AG10803 (cell line): ENCODE results near the gene PSMD5.
A peak's percentile ranks its signal among the peaks of the same experiment; 100 is the strongest.

ENCODE experiments used
- DNase-seq: peaks from one replicate; pipeline ENCODE4 v3.0.0; 2010; ENCODE audit warnings: low read depth
- H3K4me3 ChIP-seq: 2 replicates; pipeline ENCODE4 v1.5.1; 2011; ENCODE audit warnings: mild to moderate bottlenecking, low read length, control low read depth
- TF ChIP-seq, protein P1 (sequence below): conservative IDR thresholded peaks from 2 replicates; pipeline ENCODE4 v1.5.1; 2011; ENCODE audit warnings: mild to moderate bottlenecking, low read length, control low read depth, inconsistent platforms

PSMD5 gene

DNA sequence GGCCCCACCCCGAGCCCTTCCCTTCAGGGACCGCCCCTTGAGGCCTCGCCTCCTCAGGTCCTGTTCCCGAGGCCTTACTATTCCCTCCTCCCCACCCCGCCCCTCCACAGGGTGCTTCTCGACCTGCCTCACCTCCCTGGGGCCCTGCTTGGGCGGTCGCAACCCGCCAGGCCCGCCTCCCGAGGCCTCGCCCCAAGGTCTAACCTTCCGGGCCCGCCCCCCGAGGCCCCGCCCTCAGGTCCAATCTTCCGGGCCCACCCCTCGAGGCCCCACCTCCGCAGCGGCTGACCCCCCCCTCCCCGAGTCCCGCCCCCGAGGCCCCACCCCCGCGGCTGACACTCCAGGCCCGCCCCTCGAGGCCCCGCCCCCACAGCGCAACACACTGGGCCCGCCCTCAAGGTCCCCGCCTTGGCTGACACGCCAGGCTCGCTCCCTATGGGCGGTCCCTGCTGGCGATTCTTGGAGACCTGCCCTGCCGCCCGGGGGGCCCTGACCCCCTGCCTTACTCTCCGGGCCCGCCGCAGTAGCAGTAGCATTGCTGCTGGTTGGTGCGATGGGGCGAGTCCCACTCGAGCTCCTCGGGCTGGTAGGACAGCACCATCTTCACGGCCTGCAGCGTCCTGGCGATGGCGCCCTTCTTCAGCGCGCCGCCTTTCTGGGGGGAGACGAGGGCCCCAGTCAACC, 26.1 kb upstream of the PSMD5 start:
- peak overlapping the region; percentile 74 for H3K4me3 ChIP-seq
- DNase-seq, result peak; percentile 94
- TF ChIP-seq, protein P1, sequence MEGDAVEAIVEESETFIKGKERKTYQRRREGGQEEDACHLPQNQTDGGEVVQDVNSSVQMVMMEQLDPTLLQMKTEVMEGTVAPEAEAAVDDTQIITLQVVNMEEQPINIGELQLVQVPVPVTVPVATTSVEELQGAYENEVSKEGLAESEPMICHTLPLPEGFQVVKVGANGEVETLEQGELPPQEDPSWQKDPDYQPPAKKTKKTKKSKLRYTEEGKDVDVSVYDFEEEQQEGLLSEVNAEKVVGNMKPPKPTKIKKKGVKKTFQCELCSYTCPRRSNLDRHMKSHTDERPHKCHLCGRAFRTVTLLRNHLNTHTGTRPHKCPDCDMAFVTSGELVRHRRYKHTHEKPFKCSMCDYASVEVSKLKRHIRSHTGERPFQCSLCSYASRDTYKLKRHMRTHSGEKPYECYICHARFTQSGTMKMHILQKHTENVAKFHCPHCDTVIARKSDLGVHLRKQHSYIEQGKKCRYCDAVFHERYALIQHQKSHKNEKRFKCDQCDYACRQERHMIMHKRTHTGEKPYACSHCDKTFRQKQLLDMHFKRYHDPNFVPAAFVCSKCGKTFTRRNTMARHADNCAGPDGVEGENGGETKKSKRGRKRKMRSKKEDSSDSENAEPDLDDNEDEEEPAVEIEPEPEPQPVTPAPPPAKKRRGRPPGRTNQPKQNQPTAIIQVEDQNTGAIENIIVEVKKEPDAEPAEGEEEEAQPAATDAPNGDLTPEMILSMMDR, result peak; percentile 52

DNA sequence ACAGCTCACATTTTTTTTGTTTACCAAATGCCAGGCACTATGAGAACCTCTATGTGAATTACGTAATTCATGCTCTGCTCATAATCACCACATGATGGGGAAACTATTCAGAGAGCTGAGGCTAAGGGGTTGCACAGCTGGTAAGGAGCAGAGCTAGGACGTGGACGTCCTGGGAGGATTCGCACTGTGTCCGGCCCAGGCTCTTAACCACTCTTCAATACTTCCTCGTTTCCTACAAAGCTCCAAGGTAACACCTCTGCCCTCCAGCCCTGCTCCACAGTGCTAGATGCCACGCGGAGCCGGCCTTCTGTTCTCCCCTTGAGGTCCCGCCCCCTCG, 25.6 kb upstream of the PSMD5 start:
- DNase-seq, result peak; percentile 87
- TF ChIP-seq, protein P1, result peak; percentile 22; the same call in 1 of the 2 replicates
- H3K4me3 ChIP-seq, result peak overlapping the region; percentile 65

DNA sequence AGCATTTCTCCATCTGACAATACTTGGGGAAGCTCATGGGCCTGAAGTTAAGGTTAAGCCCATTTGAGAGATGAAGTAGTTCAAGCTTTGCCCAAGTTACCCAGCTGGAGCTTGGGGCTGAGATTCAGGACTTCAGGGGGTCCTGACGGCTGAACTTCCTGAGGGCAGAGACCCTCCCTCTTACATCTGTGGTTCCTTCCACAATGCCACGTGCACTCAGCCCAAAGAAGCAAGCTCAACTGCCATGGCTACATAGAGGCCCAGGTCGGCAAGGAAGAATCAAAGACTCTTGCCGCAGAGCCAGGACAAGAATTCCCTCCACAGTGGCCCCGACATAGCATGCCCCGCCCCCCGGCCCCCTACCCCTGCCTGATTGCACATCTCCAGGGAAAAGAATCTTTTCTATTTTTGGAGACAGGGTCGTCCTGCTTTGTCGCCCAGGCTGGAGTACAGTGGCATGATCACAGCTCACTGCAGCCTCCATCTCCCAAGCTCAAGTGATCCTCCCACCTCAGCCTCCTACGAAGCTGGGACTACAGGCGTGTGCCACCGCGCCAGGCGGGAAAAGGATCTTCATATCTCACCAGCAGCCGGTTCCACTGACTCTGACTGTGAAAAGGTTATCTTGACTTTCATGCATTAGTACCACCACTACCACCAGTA, 25.1 kb upstream of the PSMD5 start:
- TF ChIP-seq, protein P1, result no peak
- H3K4me3 ChIP-seq, result peak overlapping the region; percentile 65

DNA sequence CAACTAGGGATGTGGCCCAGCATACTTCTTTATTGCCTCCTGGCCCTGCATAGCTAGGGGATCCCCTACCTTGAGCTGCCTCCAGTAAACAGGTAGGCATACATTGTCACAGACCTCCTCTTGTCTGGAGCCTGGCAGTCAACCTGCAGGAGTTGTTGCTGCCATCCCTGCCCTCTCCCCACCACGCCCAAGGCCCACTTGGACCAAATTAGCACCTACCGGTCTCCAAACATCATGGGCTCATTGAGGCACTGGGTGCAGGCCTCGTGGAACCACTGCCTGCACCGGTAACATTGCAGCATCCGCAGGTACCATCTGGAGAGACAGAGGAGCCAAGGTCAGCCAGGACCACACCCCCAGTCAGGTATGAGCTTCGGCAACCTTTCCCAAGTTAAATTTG, 23.9 kb upstream of the PSMD5 start:
- TF ChIP-seq, protein P1, result no peak
- no peak for DNase-seq
- no peak overlapping the region for H3K4me3 ChIP-seq

More for the DNA sequence above, 25.1 kb upstream of the PSMD5 start:
- no peak for DNase-seq

DNA sequence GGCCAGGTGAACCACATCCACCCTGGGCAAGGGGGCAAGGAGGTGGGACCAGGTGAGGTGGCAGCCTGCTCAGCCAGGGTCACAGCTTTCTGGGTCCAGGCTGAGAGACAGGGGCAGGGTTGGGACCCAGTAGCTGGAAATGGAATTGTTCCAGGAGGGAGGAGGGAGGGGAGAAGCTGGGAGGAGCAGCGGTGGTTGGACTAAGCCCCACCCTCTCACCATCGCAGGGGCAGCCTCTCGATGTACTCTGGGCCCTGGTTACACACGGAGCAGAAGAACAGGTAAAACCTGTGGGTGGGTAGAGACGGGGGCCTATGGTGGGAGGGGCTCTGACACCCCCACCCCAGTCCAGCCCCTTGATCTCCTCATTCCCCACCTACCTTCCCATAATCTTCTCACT, 23.1 kb upstream of the PSMD5 start:
- DNase-seq, result no peak
- TF ChIP-seq, protein P1, result no peak
- H3K4me3 ChIP-seq, result no peak overlapping the region

DNA sequence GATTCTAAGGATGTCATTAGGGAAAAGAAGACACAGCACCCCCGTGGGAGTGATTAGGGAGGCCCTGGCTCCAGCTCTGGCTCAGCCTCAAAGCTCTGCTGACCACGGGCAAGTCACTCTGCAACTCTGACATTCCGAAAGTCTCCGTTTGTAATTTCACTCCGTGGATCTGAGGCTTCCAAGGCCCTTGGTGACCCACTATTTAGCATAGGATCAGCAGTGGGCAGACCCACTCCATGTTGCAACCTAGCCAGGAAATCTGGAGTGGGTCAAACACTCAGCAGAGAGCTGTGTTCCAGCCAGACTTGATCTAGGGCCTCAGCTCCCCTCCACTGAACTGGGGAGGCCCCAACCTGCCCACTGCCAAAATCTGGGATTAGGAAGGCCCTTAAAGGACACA, 22.5 kb upstream of the PSMD5 start:
- TF ChIP-seq, protein P1, result no peak
- no peak for DNase-seq
- H3K4me3 ChIP-seq, result no peak overlapping the region

DNA sequence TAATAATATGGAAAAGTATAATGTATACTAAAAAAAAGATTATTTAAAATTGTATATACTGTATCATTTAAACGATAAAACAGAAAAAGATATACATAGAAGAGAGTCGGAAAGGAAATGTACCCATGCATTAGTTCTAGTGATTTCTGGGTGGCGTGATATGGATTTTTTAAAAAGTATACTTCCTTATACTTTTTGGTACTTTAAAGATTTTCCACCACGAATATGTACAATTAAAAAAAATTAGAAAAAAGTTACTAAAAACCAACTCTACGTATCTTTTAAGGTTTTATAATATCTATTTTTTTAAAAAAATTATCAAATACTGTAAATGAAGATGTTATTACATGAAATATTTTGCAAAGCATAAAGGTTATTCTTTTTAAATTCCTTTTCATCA, 22.0 kb upstream of the PSMD5 start:
- H3K4me3 ChIP-seq, result no peak overlapping the region
- TF ChIP-seq, protein P1, result no peak

More for the DNA sequence above, 22.0 kb upstream of the PSMD5 start:
- no peak for DNase-seq
